Stimulated activated CD4-positive, alpha-beta T cell treated with anti-CD3 and anti-CD28 coated beads, Interleukin-2, amount 100 ng/mL, for 48 hours (primary cell): ENCODE data around the gene STAG2.
"Not testable (repeated sequence)": the region's sequence is repeated elsewhere in the genome, so short reads cannot be mapped to it uniquely, and the experiment has no call there.

Source experiments
- DNase-seq, 2 donors: peaks; one replicate each; pipeline ENCODE4 v3.0.0-alpha.2; 2020

The STAG2 gene

DNA sequence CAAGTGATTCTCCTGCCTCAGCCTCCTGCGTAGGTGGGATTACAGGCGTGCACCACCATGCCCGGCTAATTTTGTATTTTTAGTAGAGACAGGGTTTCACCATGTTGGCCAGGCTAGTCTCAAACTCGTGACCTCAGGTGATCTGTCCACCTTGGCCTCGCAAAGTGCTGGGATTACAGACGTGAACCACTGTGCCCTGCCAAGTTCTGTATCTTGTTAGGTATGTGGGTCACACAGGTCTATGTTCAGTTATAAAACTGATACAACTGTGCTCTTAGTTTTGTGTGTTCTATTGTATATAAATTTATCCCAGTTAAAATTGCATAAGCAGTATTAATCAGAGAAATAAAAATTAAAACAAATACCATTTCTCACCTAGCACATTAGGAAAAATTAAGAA, 122.9 kb downstream of the STAG2 start:
- DNase-seq: not testable (repeated sequence)

DNA sequence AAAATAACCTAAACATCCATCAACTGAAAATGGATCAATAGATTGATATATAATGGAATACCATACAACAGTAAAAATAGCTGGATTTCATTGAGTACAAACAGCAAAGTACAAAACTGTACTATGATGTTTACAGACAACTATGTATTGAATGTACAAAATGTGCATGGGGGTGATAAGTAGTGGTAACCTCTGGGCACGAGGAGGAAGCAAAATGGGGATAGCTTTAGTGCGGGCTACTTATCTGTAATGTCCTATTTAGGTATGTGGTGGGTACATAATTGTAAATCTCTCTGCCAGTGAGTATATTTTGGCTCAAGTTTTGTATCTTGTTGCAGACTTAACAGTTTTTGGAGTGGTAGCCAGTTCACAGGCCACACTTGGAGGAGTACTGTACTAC, 123.6 kb downstream of the STAG2 start:
- DNase-seq: no peak

DNA sequence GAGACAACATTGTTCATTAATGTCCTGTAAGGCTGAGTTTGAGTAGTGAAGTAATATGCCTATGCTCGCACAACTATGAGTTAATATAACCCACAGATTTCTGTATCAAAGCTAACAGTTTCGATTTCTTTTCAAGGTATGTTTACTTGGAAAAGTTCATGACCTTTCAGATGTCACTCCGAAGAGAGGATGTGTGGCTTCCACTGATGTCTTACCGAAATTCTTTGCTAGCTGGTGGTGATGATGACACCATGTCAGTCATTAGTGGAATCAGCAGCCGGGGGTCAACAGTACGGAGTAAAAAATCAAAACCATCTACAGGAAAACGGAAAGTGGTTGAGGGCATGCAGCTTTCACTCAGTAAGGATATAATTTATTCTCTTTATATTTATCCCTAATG, 124.9 kb downstream of the STAG2 start:
- DNase-seq: peak in 1 of 2 donors; percentile 10

DNA sequence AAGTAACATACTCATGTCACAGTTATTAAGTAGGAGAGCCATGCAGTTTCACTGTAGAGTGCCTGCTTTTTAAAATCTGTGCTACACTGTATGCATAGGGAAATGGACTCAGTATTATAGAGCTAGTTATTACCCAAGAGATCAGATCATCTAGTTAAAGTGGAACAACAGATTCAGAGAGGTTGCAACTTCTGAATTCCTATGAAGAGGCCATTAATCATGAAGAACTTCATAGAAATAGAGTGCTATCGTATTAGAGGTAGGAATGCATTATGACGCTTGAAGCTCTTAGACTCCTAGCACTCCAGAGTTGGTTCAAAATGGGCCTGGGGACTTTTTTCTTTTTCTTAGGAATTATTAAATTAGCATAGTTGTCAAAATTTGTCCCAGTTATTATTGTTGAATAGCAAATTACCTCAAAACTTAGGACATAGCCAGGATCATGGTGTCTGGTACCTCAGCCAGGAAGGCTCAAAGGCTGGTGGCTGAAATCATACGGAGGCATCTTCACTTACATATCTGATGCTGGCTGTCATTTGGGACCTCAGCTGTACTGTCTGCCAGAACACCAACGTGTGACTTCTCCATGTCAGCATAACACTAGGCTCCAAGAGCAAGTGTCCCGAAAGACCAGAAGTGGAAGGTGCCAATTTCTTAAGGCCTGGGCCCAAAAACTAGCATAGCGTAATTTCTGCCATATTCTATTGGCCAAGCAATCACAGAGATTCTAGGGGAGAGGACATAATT, 125.7 kb downstream of the STAG2 start:
- no peak for DNase-seq

DNA sequence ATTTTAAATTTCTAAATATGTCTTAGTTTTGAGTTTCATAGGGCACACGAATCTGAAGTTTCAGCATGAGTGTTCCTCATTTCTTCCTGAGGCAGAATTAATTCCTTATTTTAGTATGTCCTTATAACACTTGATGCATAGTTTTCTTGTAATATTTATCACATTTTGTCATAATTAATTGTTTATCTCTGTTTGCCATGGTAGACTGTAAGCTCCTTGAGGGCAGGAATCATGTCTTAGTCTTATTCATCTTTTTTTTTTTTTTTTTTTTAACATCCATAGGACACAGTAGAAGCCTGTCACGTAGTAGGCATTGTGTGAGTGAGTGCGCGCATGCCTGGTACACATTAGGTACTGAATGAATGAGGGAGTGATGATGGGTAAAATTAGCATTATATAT, 131.7 kb downstream of the STAG2 start:
- DNase-seq: no peak

DNA sequence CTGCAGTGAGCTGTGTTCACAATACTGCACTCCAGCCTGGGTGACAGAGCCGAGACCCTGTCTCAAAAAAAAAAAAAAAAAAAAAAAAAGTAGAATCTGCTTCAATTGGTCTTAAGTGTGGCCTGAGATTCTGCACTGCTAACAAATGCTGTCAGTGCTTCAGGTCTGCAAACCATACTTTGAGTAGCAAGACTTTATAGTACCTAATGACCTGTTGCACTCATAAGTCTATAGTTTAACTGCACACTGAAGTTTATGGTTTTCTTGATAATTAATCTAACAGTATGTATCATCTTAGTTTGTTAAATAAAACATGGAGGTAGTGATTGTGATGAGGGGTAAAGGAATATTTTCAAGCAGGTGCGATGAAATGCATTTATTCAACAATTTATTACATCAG, 135.6 kb downstream of the STAG2 start:
- DNase-seq: no peak

DNA sequence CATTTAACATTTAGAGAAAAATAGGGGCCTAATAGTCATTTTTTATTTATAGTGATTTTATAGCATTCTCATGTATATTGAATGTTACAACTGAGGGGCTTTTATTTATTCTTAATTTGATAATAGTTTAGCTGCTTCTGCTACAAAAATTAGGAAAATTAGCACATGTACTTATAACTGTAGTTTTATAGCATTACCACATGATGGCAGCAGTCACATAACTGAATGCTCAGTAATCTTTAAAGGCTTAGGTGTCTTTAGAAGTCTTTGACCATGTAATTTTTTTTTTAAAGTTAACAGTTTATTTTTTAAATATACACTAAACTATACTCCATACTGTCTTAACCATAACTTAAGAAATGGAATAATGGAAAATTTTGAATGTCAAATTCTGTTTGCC, 136.6 kb downstream of the STAG2 start:
- no peak for DNase-seq

DNA sequence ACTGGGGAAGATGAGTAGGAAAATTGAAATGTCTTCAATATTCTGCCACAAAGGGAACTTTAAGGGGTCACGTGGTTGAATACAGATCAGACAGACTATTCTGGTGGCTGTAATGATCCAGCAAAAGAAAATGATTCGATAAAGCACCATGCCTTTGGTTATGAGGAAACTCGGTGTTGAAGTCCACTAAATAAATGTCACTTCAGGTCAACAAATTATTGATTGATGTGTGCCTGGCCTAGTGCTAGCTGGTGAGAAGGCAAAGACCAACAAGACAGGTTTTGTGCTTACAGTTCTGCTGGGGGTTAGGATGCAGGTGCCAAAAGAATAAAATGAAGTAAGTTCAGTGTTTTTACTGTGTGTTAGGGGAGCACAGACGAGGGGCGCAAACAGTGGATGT, 142.5 kb downstream of the STAG2 start:
- DNase-seq: no peak

DNA sequence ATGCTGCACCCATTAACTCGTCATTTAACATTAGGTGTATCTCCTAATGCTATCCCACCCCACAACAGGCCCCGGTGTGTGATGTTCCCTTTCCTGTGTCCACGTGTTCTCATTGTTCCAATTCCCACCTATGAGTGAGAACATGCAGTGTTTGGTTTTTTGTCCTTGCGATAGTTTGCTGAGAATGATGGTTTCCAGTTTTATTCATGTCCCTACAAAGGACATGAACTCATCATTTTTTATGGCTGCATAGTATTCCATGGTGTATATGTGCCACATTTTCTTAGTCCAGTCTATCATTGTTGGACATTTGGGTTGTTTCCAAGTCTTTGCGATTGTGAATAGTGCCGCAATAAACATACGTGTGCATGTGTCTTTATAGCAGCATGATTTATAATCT, 143.0 kb downstream of the STAG2 start:
- DNase-seq: not testable (repeated sequence)

DNA sequence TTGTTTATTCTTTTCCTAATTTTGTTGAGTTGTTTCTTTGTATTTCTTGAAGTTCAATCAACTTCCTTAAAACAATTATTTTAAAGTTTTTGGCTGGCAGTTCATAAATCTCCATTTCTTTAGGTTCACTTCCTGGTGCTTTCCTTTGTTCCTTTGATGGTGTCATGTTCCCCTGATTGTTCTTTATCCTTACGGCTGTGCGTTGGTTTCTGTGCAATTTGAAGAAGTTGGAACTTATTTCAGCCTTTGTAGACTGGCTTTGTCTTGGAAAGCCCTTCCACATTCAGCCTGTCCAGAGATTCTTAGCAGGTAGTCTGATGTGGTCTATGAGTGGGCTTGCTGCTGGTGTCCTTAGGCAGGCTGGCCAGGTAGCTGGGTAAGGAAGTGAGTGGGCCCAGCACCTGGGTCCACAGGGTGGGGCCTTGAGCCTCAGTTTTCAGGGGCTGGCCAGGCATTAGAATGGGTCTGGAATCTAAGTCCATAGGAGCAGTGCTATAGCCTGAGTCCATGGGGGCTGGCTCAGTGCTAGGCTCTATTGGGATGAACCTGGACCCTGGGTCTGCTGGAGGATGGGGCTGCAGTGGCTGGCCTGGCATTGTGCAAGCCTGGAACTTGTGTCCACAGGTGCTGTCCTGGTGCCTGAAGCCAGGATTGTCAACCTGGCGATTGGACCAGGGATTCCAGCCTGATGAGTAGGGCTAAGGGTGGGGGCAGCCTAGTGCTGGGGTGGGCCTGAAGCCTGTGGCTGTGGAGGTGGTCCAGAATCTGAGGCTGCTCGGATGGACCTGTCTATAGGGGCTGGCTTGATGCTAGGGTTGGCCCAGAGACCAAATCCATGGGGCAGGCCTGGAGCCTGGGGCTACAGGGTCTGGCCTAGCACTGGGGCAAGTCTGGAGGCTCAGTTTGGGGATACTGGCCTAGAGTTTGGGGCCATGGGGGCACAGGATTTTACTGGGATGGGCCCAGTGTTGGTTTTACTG, 152.4 kb downstream of the STAG2 start:
- DNase-seq: no peak

DNA sequence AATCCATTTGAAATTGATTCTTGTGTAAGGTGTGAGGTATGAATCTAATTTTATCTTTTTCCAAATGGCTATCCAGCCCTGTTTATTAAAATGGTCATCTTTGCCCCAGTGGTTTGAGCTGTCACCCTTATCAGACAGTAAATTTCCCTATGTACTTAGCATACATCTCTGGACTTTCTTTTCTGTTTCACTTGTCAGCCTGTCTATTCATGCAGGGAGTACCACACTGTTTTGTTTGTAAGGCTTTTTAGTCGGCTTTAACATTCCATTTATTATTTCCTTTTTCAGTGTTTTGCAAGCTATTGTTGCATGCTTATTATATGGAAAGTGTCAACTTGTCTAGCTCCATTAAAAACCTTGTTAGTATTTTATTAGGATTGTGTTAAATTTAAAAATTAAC, 155.8 kb downstream of the STAG2 start:
- no peak for DNase-seq

DNA sequence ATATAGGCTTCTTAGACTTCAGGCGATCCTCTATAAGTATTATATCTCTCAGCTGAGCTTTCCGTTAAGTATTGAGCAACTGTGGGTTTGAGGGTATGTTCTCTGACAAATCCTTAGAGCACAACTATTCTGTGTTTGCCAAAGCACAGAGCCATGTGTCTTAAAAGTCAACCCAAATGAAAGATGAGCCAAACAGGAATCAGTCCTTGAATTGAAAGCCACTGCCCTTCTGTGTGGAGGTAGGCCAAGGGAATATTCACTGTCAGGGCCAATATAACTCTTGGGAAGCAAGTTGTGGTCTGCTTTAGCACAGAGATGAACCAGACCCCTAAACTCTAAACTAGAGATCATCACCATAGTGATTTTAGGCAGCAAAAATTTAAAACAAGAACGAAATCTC, 164.0 kb downstream of the STAG2 start:
- DNase-seq: no peak

DNA sequence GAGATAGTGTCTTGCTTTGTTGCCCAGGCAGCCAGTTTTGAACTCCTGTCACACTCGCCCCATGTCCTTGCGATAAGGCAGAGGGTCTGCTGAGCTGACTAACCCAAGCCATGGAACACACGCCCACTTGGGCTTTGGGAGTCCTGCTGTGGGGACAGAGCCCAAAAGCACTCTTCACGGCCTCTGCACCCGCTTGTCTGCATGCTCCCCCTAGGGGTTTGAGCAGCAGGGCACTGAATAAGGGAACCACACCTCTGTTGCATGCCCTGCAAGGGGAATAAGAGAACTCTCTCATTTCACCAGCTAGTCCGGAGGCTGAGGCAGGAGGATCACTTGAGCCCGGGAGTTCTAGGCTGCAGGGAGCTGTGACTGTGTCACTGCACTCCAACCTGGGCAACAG, 166.0 kb downstream of the STAG2 start:
- no peak for DNase-seq

DNA sequence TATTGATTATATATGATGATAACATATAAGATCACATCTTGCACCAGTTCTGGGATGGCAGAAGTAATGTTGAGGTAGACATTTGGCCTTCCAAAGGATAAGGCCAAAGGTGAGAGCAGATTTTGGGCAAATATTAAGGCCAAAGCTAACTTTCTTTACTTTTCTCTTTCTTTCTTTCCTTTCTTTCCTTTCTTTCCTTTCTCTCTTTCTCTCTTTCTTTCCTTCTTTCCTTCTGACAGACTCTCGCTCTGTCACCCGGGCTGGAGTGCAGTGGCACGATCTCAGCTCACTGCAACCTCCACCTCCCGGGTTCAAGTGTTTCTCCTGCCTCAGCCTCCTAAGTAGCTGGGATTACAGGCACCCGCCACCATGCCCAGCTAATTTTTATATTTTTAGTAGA, 170.9 kb downstream of the STAG2 start:
- not testable (repeated sequence) for DNase-seq

DNA sequence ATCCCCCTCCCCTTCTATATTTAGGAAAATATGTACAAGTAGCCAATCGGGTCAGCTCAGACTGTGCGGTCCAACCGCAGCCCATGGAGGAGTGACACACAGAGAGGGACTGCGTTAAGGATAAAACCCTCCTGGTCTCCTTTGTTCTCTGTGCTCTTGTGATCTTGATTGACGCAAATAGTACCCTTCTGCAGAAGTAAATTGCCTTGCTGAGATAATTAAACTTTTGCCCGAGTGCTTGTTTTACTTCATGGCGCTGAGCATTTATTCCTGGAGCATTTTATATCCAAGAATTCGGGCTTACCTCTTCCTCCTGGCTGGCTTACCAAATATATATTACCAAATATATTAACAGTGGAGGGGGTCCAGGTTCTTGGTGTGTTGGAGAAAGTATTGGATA, 184.2 kb downstream of the STAG2 start:
- no peak for DNase-seq

DNA sequence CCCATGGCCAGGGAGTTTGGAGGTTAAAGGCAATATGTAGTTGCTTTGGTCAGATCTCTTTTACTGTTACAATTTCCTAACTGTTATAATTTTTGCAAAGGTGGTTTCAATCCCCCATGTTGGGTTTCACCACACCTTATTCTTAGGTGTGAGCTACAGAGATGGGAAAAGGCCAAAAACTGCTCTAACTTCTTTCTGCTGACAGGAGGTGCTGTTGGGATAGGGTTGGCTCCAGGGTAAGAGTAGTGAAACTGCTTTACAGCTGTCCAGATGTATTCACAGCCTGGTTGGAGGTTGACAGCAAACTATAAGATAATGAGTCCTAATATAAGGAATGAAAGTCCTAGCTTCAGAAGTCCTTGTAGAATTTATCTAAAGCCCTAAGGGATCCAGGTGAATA, 189.7 kb downstream of the STAG2 start:
- DNase-seq: no peak
